Astrocyte of the cerebellum (primary cell): ENCODE measurements around the gene TENM3.

Experiments
- DNase-seq: peaks from one replicate; pipeline ENCODE4 v3.0.0-alpha.2; 2011; ENCODE audit warnings: low read depth
- H3K4me3 ChIP-seq: 2 replicates; pipeline ENCODE4 v1.5.1; 2011; ENCODE audit warnings: mild to moderate bottlenecking, low read depth, low read length, moderate library complexity
- CTCF ChIP-seq: IDR thresholded peaks from 2 replicates; pipeline ENCODE4 v1.5.1; 2012; ENCODE audit warnings: low read length, low read depth, moderate library complexity, mild to moderate bottlenecking; ENCODE audit errors: missing control alignments
- in situ Hi-C: cut with HindIII; loops from 2 replicates; pipeline ENCODE4 v1.10.0; 2017; ENCODE audit warnings: low sequenced_read_pairs

The TENM3 gene

GRCh38 chr4:182846036-182846435 is 602.8 kb downstream of the TENM3 start:
- no peak for TF ChIP-seq CTCF
- no peak for DNase-seq
- in situ Hi-C loops: no loop called here
- H3K4me3 ChIP-seq: no peak overlapping the region

DNA sequence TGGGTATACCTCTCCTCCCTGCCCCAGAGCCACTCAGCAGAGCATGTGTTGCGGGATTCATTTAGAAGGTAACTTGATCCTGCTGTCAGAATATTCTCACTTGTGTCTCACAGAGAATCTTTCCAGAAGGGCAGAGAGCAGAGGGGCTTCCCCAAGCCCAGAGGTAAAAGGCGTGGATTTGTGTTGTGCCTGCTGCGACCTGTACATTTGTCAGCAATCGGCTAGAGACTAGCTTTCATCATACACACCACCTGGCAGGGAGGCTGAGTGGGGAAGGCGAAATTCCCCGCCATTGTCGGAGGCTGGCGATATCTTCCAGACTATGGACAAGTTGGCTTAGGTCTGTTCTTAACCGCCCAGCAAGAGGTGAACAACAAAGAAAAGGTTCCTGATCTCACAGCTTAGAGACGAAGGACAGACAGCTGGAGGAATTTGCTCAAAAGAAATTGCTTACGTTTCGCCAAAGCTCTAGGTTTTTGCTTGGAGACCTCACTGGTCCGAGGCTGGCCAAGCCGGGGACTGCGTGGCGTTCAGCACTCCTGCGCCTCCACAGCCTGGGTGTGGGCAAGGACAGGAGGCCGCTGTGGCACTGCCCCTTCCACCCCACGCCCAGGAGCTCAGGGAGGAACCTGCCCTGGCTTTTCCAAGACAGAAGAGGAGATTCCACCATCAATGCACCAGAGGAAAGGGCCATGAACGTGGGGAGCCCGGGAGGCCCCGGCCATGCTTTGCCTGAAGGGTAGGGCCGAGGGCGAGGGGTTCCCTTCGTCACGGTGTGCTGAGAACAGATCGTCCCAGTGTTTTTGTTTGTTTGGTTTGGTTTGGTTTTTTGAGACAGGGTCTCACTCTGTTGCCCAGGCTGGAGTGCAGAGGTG is 604.6 kb downstream of the TENM3 start:
- DNase-seq: no peak
- no peak overlapping the region for H3K4me3 ChIP-seq
- in situ Hi-C loops: no loop called here
- no peak for TF ChIP-seq CTCF

DNA sequence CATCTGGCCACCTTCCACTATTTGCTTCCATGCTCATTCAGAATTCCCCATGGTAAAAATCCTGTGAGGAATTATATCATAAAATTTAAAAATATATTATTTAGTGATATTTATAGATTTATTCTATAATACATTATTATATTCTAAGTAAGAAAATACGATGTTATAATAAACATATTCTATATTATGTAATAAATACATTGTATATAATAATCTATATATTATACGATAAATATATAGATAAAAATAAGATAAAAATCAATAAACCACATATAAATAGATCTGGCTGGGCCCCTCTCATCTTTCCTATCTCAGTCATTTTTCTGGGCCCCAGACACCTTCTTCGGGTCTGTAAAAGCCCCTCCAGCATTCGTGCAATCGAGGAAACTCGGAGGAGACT is 605.5 kb downstream of the TENM3 start:
- in situ Hi-C loops: no loop called here
- DNase-seq: no peak
- no peak overlapping the region for H3K4me3 ChIP-seq
- TF ChIP-seq CTCF: no peak
